ENCODE measurements around the gene NEK7.

The NEK7 gene

GRCh38 chr1:198157241-198157846 lies 546 bp downstream of the NEK7 start:
- Histone ChIP-seq H3K4me2 (ENCODE audit: low read depth, low read length, poor library complexity, severe bottlenecking) (peak overlapping the region; percentile 82), H3K36me3 (ENCODE audit: low read length) (no peaks in the 10 kb centered on the region), H3K9me2 (replicated peaks; ENCODE audit: insufficient read depth, low read length) (no peaks in the 10 kb centered on the region), H3K9ac (ENCODE audit: low read length) (peak overlapping the region; percentile 77), H3K4me3 (ENCODE audit: insufficient read depth, low read length, poor library complexity, severe bottlenecking) (peak overlapping the region; percentile 89), H3F3A (ENCODE audit: insufficient read depth) (peaks cover 11% of the 10 kb centered on the region), H2AFZ (ENCODE audit: low read depth, low read length, severe bottlenecking) (peak overlapping the region; percentile 87), H3K27me3 (ENCODE audit: low read length) (no peaks in the 10 kb centered on the region), H3K79me2 (ENCODE audit: insufficient read depth, low read length) (peaks cover 15% of the 10 kb centered on the region; the same call in 1 of the 2 replicates), H4K20me1 (ENCODE audit: low read depth, low read length) (no peaks in the 10 kb centered on the region), H3K9me3 (ENCODE audit: insufficient read depth, low read length) (no peaks in the 10 kb centered on the region), H3K27ac (ENCODE audit: low read depth, low read length) (peak overlapping the region; percentile 67)
- TF ChIP-seq EZH2phosphoT487 (conservative IDR thresholded peaks at IDR 0.05; ENCODE audit: low read length) = no peak
- TF ChIP-seq CTCF (IDR thresholded peaks at IDR 0.05; ENCODE audit: insufficient read depth, low read length, poor library complexity, severe bottlenecking) = no peak

GRCh38 chr1:198157847-198158725 lies 1.3 kb downstream of the NEK7 start:
- H4K20me1 ChIP-seq (ENCODE audit: low read depth, low read length) = no peaks in the 10 kb centered on the region
- H3K9me3 ChIP-seq (ENCODE audit: insufficient read depth, low read length) = no peaks in the 10 kb centered on the region
- peak overlapping the region; percentile 67 for H3K27ac ChIP-seq (ENCODE audit: low read depth, low read length)
- peaks cover 21% of the 10 kb centered on the region; the same call in 1 of the 2 replicates for H3K79me2 ChIP-seq (ENCODE audit: insufficient read depth, low read length)
- H3K4me2 ChIP-seq (ENCODE audit: low read depth, low read length, poor library complexity, severe bottlenecking) = peak overlapping the region; percentile 82
- no peak for TF ChIP-seq CTCF (IDR thresholded peaks at IDR 0.05; ENCODE audit: insufficient read depth, low read length, poor library complexity, severe bottlenecking)
- no peak for TF ChIP-seq EZH2phosphoT487 (conservative IDR thresholded peaks at IDR 0.05; ENCODE audit: low read length)
- peak overlapping the region; percentile 89 for H3K4me3 ChIP-seq (ENCODE audit: insufficient read depth, low read length, poor library complexity, severe bottlenecking)
- no peaks in the 10 kb centered on the region for H3K9me2 ChIP-seq (replicated peaks; ENCODE audit: insufficient read depth, low read length)
- H2AFZ ChIP-seq (ENCODE audit: low read depth, low read length, severe bottlenecking) = peak overlapping the region; percentile 87
- H3K36me3 ChIP-seq (ENCODE audit: low read length) = no peaks in the 10 kb centered on the region
- peaks cover 11% of the 10 kb centered on the region for H3F3A ChIP-seq (ENCODE audit: insufficient read depth)
- no peaks in the 10 kb centered on the region for H3K27me3 ChIP-seq (ENCODE audit: low read length)
- peak overlapping the region; percentile 77 for H3K9ac ChIP-seq (ENCODE audit: low read length)

- Histone ChIP-seq H3K4me3 (ENCODE audit: insufficient read depth, low read length, poor library complexity, severe bottlenecking) (peak overlapping the region; percentile 89), H3K4me2 (ENCODE audit: low read depth, low read length, poor library complexity, severe bottlenecking) (peak overlapping the region; percentile 82), H2AFZ (ENCODE audit: low read depth, low read length, severe bottlenecking) (peak overlapping the region; percentile 87), H3K9me2 (replicated peaks; ENCODE audit: insufficient read depth, low read length) (no peaks in the 10 kb centered on the region), H3K79me2 (ENCODE audit: insufficient read depth, low read length) (peaks cover 22% of the 10 kb centered on the region; the same call in 1 of the 2 replicates), H4K20me1 (ENCODE audit: low read depth, low read length) (no peaks in the 10 kb centered on the region), H3F3A (ENCODE audit: insufficient read depth) (peaks cover 11% of the 10 kb centered on the region), H3K36me3 (ENCODE audit: low read length) (no peaks in the 10 kb centered on the region), H3K9ac (ENCODE audit: low read length) (peak overlapping the region; percentile 77), H3K27me3 (ENCODE audit: low read length) (no peaks in the 10 kb centered on the region), H3K27ac (ENCODE audit: low read depth, low read length) (peak overlapping the region; percentile 67), H3K9me3 (ENCODE audit: insufficient read depth, low read length) (no peaks in the 10 kb centered on the region)
- TF ChIP-seq EZH2phosphoT487 (conservative IDR thresholded peaks at IDR 0.05; ENCODE audit: low read length) = no peak
- TF ChIP-seq CTCF (IDR thresholded peaks at IDR 0.05; ENCODE audit: insufficient read depth, low read length, poor library complexity, severe bottlenecking) = no peak
These were observed 2.2 kb downstream of the NEK7 start for GRCh38 chr1:198158735-198159589.
